ENCODE data around the gene RGS16. TPM values are rescaled to one million over a fixed set of nuclear protein-coding genes. Genes with fewer than 3 reads are reported as not detected.

The RGS16 gene
- total and polyA plus RNA-seq, 2 donors (not counting 1 experiment from before 2014, with no cell fraction given) = 3.3 to 11.4 TPM

- intact Hi-C loops (cut with micrococcal nuclease) = no loop called here
- Mint-ChIP-seq H3K27ac (no peak overlapping the region), H3K4me3 (no peak overlapping the region), H3K4me1 (peaks cover 2% of the 10 kb centered on the region), H3K9me3 (ENCODE audit: insufficient read depth) (peaks cover 4% of the 10 kb centered on the region), H3K27me3 (no peaks in the 10 kb centered on the region)
- Histone ChIP-seq H3K9ac (ENCODE audit: low read length) (no peak overlapping the region), H3K27me3 (replicated peaks in 1 of 4; ENCODE audit: control extremely low read depth in 1 of 4, control insufficient read depth in 3 of 4, insufficient read depth in 4 of 4, low read length in 3 of 4) (peaks cover 0 to 1% (median 0%) of the 10 kb centered on the region in 4 experiments), H3K27ac (ENCODE audit: low read length in 2 of 2) (no peak overlapping the region), H3K79me2 (ENCODE audit: control insufficient read depth, insufficient read depth, low read length) (no peaks in the 10 kb centered on the region), H3K36me3 (replicated peaks in 1 of 2; ENCODE audit: control extremely low read depth in 1 of 2, control insufficient read depth in 1 of 2, extremely low read depth in 1 of 2, insufficient read depth in 2 of 2, low read length in 1 of 2) (no peaks in the 10 kb centered on the region), H3K4me2 (replicated peaks; ENCODE audit: low read depth, low read length, poor library complexity, severe bottlenecking) (no peak overlapping the region), H3K9me3 (ENCODE audit: control extremely low read depth in 1 of 3, control insufficient read depth in 2 of 3, insufficient read depth in 1 of 3, low read length in 2 of 3) (peaks cover 4 to 13% (median 7%) of the 10 kb centered on the region in 3 donors), H3K4me3 (ENCODE audit: control extremely low read depth in 1 of 5, extremely low read depth in 1 of 5, insufficient read depth in 1 of 5, low read depth in 2 of 5, low read length in 4 of 5) (no peak overlapping the region), H3K4me1 (ENCODE audit: control insufficient read depth in 2 of 2, insufficient read depth in 2 of 2, low read length in 2 of 2) (no peaks in the 10 kb centered on the region), H4K20me1 (ENCODE audit: control insufficient read depth, insufficient read depth, low read length, poor library complexity, severe bottlenecking) (no peaks in the 10 kb centered on the region), H2AFZ (ENCODE audit: insufficient read depth, low read depth, low read length, poor library complexity, severe bottlenecking) (no peak overlapping the region)
- DNase-seq (no peak), ATAC-seq (ENCODE audit: low read depth) (no peak)
- POLR2A ChIA-PET = no interaction called here
- WGBS (ENCODE audit: insufficient coverage) = 100% methylated on average over 1 of the region's 1 CpG
- TF ChIP-seq CTCF (IDR thresholded peaks at IDR 0.05) = no peak
- no peak for TF ChIP-seq EZH2 (IDR thresholded peaks at IDR 0.05; ENCODE audit: borderline replicate concordance, insufficient read depth, low read depth, low read length, poor library complexity, severe bottlenecking)
- CTCF ChIA-PET = no interaction called here
Measured at GRCh38 chr1:182555493-182555892, 48.7 kb downstream of the RGS16 start.

- TF ChIP-seq EZH2 (IDR thresholded peaks at IDR 0.05; ENCODE audit: borderline replicate concordance, insufficient read depth, low read depth, low read length, poor library complexity, severe bottlenecking) (no peak), CTCF (IDR thresholded peaks at IDR 0.05) (no peak)
- no peaks in the 10 kb centered on the region for H3K4me1 ChIP-seq (ENCODE audit: control insufficient read depth in 2 of 2, insufficient read depth in 2 of 2, low read length in 2 of 2)
- H3K4me3 ChIP-seq (ENCODE audit: control extremely low read depth in 1 of 5, extremely low read depth in 1 of 5, insufficient read depth in 1 of 5, low read depth in 2 of 5, low read length in 4 of 5) = no peak overlapping the region
- ChIA-PET CTCF (no interaction called here), POLR2A (no interaction called here)
- no peak overlapping the region for H3K27ac ChIP-seq (ENCODE audit: low read length in 2 of 2)
- no peak overlapping the region for H3K4me2 ChIP-seq (replicated peaks; ENCODE audit: low read depth, low read length, poor library complexity, severe bottlenecking)
- no peaks in the 10 kb centered on the region for H3K79me2 ChIP-seq (ENCODE audit: control insufficient read depth, insufficient read depth, low read length)
- H3K27ac Mint-ChIP-seq = no peak overlapping the region
- no peak overlapping the region for H3K9ac ChIP-seq (ENCODE audit: low read length)
- no peak overlapping the region for H2AFZ ChIP-seq (ENCODE audit: insufficient read depth, low read depth, low read length, poor library complexity, severe bottlenecking)
- no peaks in the 10 kb centered on the region for H3K27me3 Mint-ChIP-seq
- H3K4me3 Mint-ChIP-seq = no peak overlapping the region
- intact Hi-C loops (cut with micrococcal nuclease) = no loop called here
- no peaks in the 10 kb centered on the region for H4K20me1 ChIP-seq (ENCODE audit: control insufficient read depth, insufficient read depth, low read length, poor library complexity, severe bottlenecking)
- H3K9me3 Mint-ChIP-seq (ENCODE audit: insufficient read depth) = peaks cover 4% of the 10 kb centered on the region
- H3K27me3 ChIP-seq (replicated peaks in 1 of 4; ENCODE audit: control extremely low read depth in 1 of 4, control insufficient read depth in 3 of 4, insufficient read depth in 4 of 4, low read length in 3 of 4) = no peaks in the 10 kb centered on the region
- peaks cover 2% of the 10 kb centered on the region for H3K4me1 Mint-ChIP-seq
- H3K36me3 ChIP-seq (replicated peaks in 1 of 2; ENCODE audit: control extremely low read depth in 1 of 2, control insufficient read depth in 1 of 2, extremely low read depth in 1 of 2, insufficient read depth in 2 of 2, low read length in 1 of 2) = no peaks in the 10 kb centered on the region
- WGBS (ENCODE audit: insufficient coverage) = no CpG with 5 or more reads among the region's 2 CpGs
- no peak for DNase-seq
- no peak for ATAC-seq (ENCODE audit: low read depth)
- H3K9me3 ChIP-seq (ENCODE audit: control extremely low read depth in 1 of 3, control insufficient read depth in 2 of 3, insufficient read depth in 1 of 3, low read length in 2 of 3) = peaks cover 4 to 13% (median 7%) of the 10 kb centered on the region in 3 donors
Measured at GRCh38 chr1:182552527-182552926, 51.7 kb downstream of the RGS16 start.
